Caco-2 (cell line): ENCODE measurements around the gene SRSF10. TPM values are rescaled to one million over a fixed set of nuclear protein-coding genes. Genes with fewer than 3 reads are reported as not detected.

Source experiments
- BruUV-seq: library from RNA; stranded (reverse); fragments of 400-500 nt; replicated peaks from 2 replicates; lab custom pipeline; 2021; lab: Mats Ljungman, UMichigan
- CTCF ChIA-PET: fragments of 300-600 bp; sonication (Branson Sonifier 250); formaldehyde crosslinking; loops from one replicate; lab custom pipeline; 2022; ENCODE audit warnings: antibody characterized with exemption; lab: Charles Lee
- POLR2A ChIA-PET: fragments of 300-600 bp; sonication (Branson Sonifier 250); formaldehyde crosslinking; loops from one replicate; lab custom pipeline; 2022; ENCODE audit warnings: antibody characterized with exemption; lab: Charles Lee
- DNase-seq, 2 experiments: peaks; one replicate each; pipeline versions ENCODE4 v3.0.0 to v3.0.0-alpha.2; 2020 to 2022
- H3K27me3 ChIP-seq: replicated peaks from 2 replicates; pipeline ENCODE4 v1.6.0; 2011; ENCODE audit warnings: low read length; ENCODE audit not compliant: control insufficient read depth, insufficient read depth
- H3K36me3 ChIP-seq: 2 replicates; pipeline ENCODE4 v1.5.1; 2011; ENCODE audit warnings: low read length; ENCODE audit not compliant: control insufficient read depth, insufficient read depth
- H3K4me1 ChIP-seq: fragments of 250-450 bp; sonication (Bioruptor Pico); 2 replicates; pipeline ENCODE4 v1.5.1; 2020; ENCODE audit warnings: mild to moderate bottlenecking
- H3K4me3 ChIP-seq: 2 replicates; pipeline ENCODE4 v1.5.1; 2011; ENCODE audit warnings: low read depth, mild to moderate bottlenecking, control low read depth, low read length
- H3K9me3 ChIP-seq: fragments of 250-450 bp; sonication (Bioruptor Pico); 2 replicates; pipeline ENCODE4 v1.5.1; 2020; ENCODE audit warnings: mild to moderate bottlenecking, moderate library complexity
- H3K27ac Mint-ChIP-seq: one replicate; pipeline ENCODE4 v1.8.0; 2022; ENCODE audit warnings: mixed read lengths; ENCODE audit not compliant: unreplicated experiment
- H3K27me3 Mint-ChIP-seq: one replicate; pipeline ENCODE4 v1.8.0; 2022; ENCODE audit warnings: mixed read lengths; ENCODE audit not compliant: insufficient read depth, unreplicated experiment
- H3K36me3 Mint-ChIP-seq: one replicate; pipeline ENCODE4 v1.8.0; 2022; ENCODE audit warnings: mild to moderate bottlenecking, mixed read lengths; ENCODE audit not compliant: insufficient read depth, unreplicated experiment
- H3K4me1 Mint-ChIP-seq: one replicate; pipeline ENCODE4 v1.8.0; 2022; ENCODE audit warnings: low read depth, mixed read lengths; ENCODE audit not compliant: unreplicated experiment
- H3K4me3 Mint-ChIP-seq: one replicate; pipeline ENCODE4 v1.8.0; 2022; ENCODE audit warnings: mild to moderate bottlenecking, moderate library complexity, mixed read lengths; ENCODE audit not compliant: unreplicated experiment
- H3K9me3 Mint-ChIP-seq: one replicate; pipeline ENCODE4 v1.8.0; 2022; ENCODE audit warnings: mixed read lengths; ENCODE audit not compliant: unreplicated experiment
- CTCF ChIP-seq, 2 experiments: fragments of 200-600 bp in 1 of 2; IDR thresholded peaks; 1 replicate in 1 of 2; 2 replicates in 1 of 2; pipeline versions ENCODE4 v1.5.1 to v1.8.0; 2011 to 2022; ENCODE audit warnings: antibody characterized with exemption in 1 of 2, control low read depth in 1 of 2, inconsistent platforms in 1 of 2, low read depth in 1 of 2, low read length in 1 of 2, mild to moderate bottlenecking in 1 of 2, moderate library complexity in 1 of 2; ENCODE audit not compliant: insufficient read depth in 1 of 2, severe bottlenecking in 1 of 2, unreplicated experiment in 1 of 2
- intact Hi-C: fragments of 100-400 bp; cut with micrococcal nuclease; formaldehyde crosslinking; loops from one replicate; pipeline ENCODE4 v1.10.0; 2022; ENCODE audit not compliant: unreplicated experiment
- total RNA-seq: library from RNA; stranded (reverse); gene quantifications from 2 replicates; pipeline ENCODE4 v1.2.3, GENCODE V29; 2022

SRSF10 gene
- total RNA-seq, 1 experiment from 2014 or later = 128 TPM

GRCh38 chr1:23930270-23930669 lies 49.9 kb downstream of the SRSF10 start:
- Histone ChIP-seq H3K27me3 (no peaks in the 10 kb centered on the region), H3K9me3 (no peaks in the 10 kb centered on the region), H3K4me3 (no peak overlapping the region), H3K36me3 (no peaks in the 10 kb centered on the region), H3K4me1 (peaks cover 9% of the 10 kb centered on the region; the same call in 1 of the 2 replicates)
- no peak for TF ChIP-seq CTCF (IDR thresholded peaks at IDR 0.05; ENCODE audit: insufficient read depth in 1 of 2, low read depth in 1 of 2, low read length in 1 of 2, severe bottlenecking in 1 of 2, unreplicated experiment in 1 of 2)
- no peak for DNase-seq
- intact Hi-C loops = no loop called here
- Mint-ChIP-seq H3K36me3 (peaks cover 4% of the 10 kb centered on the region), H3K27ac (no peak overlapping the region), H3K4me3 (no peak overlapping the region), H3K9me3 (no peaks in the 10 kb centered on the region), H3K4me1 (no peaks in the 10 kb centered on the region), H3K27me3 (no peaks in the 10 kb centered on the region)
- ChIA-PET POLR2A (no interaction called here), CTCF (no interaction called here)
- no TSS peak for BruUV-seq

GRCh38 chr1:23928789-23929188 lies 51.3 kb downstream of the SRSF10 start:
- no peaks in the 10 kb centered on the region for H3K27me3 Mint-ChIP-seq
- H3K36me3 Mint-ChIP-seq = peaks cover 4% of the 10 kb centered on the region
- DNase-seq = no peak
- ChIA-PET CTCF (interaction anchor here (0.6 kb wide), 1 partner anchor 113 kb away, joined by 4 read pairs; no protein-coding TSS in a partner anchor), POLR2A (no interaction called here)
- H3K4me3 ChIP-seq = no peak overlapping the region
- BruUV-seq = no TSS peak
- H3K4me1 ChIP-seq = peaks cover 9% of the 10 kb centered on the region; the same call in 1 of the 2 replicates
- intact Hi-C loops = no loop called here
- H3K27me3 ChIP-seq = no peaks in the 10 kb centered on the region
- no peaks in the 10 kb centered on the region for H3K9me3 ChIP-seq
- no peak for TF ChIP-seq CTCF (IDR thresholded peaks at IDR 0.05; ENCODE audit: insufficient read depth in 1 of 2, low read depth in 1 of 2, low read length in 1 of 2, severe bottlenecking in 1 of 2, unreplicated experiment in 1 of 2)
- no peak overlapping the region for H3K27ac Mint-ChIP-seq
- H3K36me3 ChIP-seq = no peaks in the 10 kb centered on the region
- H3K4me3 Mint-ChIP-seq = no peak overlapping the region
- no peaks in the 10 kb centered on the region for H3K4me1 Mint-ChIP-seq
- H3K9me3 Mint-ChIP-seq = no peaks in the 10 kb centered on the region

GRCh38 chr1:23927097-23927496 lies 53.0 kb downstream of the SRSF10 start:
- Mint-ChIP-seq H3K4me3 (no peak overlapping the region), H3K27me3 (no peaks in the 10 kb centered on the region), H3K9me3 (no peaks in the 10 kb centered on the region), H3K4me1 (no peaks in the 10 kb centered on the region), H3K36me3 (peaks cover 4% of the 10 kb centered on the region), H3K27ac (no peak overlapping the region)
- intact Hi-C loops = no loop called here
- no TSS peak for BruUV-seq
- TF ChIP-seq CTCF (IDR thresholded peaks at IDR 0.05; ENCODE audit: insufficient read depth in 1 of 2, low read depth in 1 of 2, low read length in 1 of 2, severe bottlenecking in 1 of 2, unreplicated experiment in 1 of 2) = no peak
- CTCF ChIA-PET = no interaction called here
- no peaks in the 10 kb centered on the region for H3K36me3 ChIP-seq
- H3K27me3 ChIP-seq = no peaks in the 10 kb centered on the region
- POLR2A ChIA-PET = interaction anchor here (0.6 kb wide), 1 partner anchor 149 kb away, joined by 4 read pairs; the partner anchor contains the start of gene PITHD1
- no peak for DNase-seq
- H3K4me1 ChIP-seq = peaks cover 9% of the 10 kb centered on the region; the same call in 1 of the 2 replicates
- H3K4me3 ChIP-seq = no peak overlapping the region
- H3K9me3 ChIP-seq = no peaks in the 10 kb centered on the region
